SHP77 (cell line): Measurements from ENCODE around the gene MAP3K7CL.

Experiments
- DNase-seq, 2 experiments: peaks; one replicate each; lab custom pipeline; 2025; lab: John Stamatoyannopoulos, UW

The MAP3K7CL gene

GRCh38 chr21:29130270-29130969 lies at the start of gene MAP3K7CL:
MAP3K7CL (plus strand) TSS chr21:29130644; CDS start chr21:29133345, 2,701 bp downstream.
- no peak for DNase-seq

GRCh38 chr21:29082046-29082815 lies 48.2 kb upstream of the MAP3K7CL start:
- DNase-seq, result no peak

- no peak for DNase-seq
Measured at GRCh38 chr21:29083306-29083705, 47.1 kb upstream of the MAP3K7CL start.

- no peak for DNase-seq
Measured at GRCh38 chr21:29084372-29084771, 46.1 kb upstream of the MAP3K7CL start.

GRCh38 chr21:29085106-29085752 lies 45.2 kb upstream of the MAP3K7CL start:
- no peak for DNase-seq

- no peak for DNase-seq
Measured at GRCh38 chr21:29091033-29091432, 39.4 kb upstream of the MAP3K7CL start.

GRCh38 chr21:29092102-29092959 lies 38.1 kb upstream of the MAP3K7CL start:
- DNase-seq, result no peak

- no peak for DNase-seq
Measured at GRCh38 chr21:29096218-29097015, 34.0 kb upstream of the MAP3K7CL start.

GRCh38 chr21:29098156-29098555 lies 32.3 kb upstream of the MAP3K7CL start:
- DNase-seq, result no peak

GRCh38 chr21:29102791-29103257 lies 27.6 kb upstream of the MAP3K7CL start:
- DNase-seq, result no peak

- no peak for DNase-seq
Measured at GRCh38 chr21:29104239-29104708, 26.2 kb upstream of the MAP3K7CL start.

- DNase-seq, result no peak
Measured at GRCh38 chr21:29105218-29105617, 25.2 kb upstream of the MAP3K7CL start.

- DNase-seq, result no peak
Measured at GRCh38 chr21:29114765-29115500, 15.5 kb upstream of the MAP3K7CL start.

GRCh38 chr21:29115899-29116298 lies 14.5 kb upstream of the MAP3K7CL start:
- no peak for DNase-seq

GRCh38 chr21:29117372-29117955 lies 13.0 kb upstream of the MAP3K7CL start:
- DNase-seq, result no peak

GRCh38 chr21:29121759-29122158 lies 8.7 kb upstream of the MAP3K7CL start:
- no peak for DNase-seq

- no peak for DNase-seq
Measured at GRCh38 chr21:29124645-29125044, 5.8 kb upstream of the MAP3K7CL start.

GRCh38 chr21:29125191-29125590 lies 5.3 kb upstream of the MAP3K7CL start:
- no peak for DNase-seq

- no peak for DNase-seq
Measured at GRCh38 chr21:29125979-29126378, 4.5 kb upstream of the MAP3K7CL start.

GRCh38 chr21:29133241-29133640 lies 2.8 kb downstream of the MAP3K7CL start:
- no peak for DNase-seq
